Lung (tissue), 12 donors: Measurements from ENCODE around the gene SMCHD1. TPM values are rescaled to one million over a fixed set of nuclear protein-coding genes. Genes with fewer than 3 reads are reported as not detected.
"Not testable (repeated sequence)": the region's sequence is repeated elsewhere in the genome, so short reads cannot be mapped to it uniquely, and the experiment has no call there.

Experiments used
- ATAC-seq: fragments of 200-7000 bp; cut with Tn5 transposase; one replicate; pipeline ENCODE4 v1.9.1; 2020; ENCODE audit warnings: moderate number of reproducible peaks; ENCODE audit not compliant: insufficient read depth, low FRiP score
- DNase-seq, 3 donors: peaks; one replicate each; pipeline ENCODE4 v3.0.0-alpha.2; 2013 to 2017
- H3K27ac ChIP-seq, 2 donors: one replicate each; pipeline ENCODE4 v1.5.1; 2013; ENCODE audit warnings: mild to moderate bottlenecking in 2 of 2, moderate library complexity in 2 of 2, control low read depth in 1 of 2, inconsistent platforms in 1 of 2, low read depth in 1 of 2, low read length in 1 of 2
- H3K27me3 ChIP-seq, 3 donors: one replicate each; pipeline ENCODE4 v1.5.1; 2013; ENCODE audit warnings: low read length in 2 of 3; ENCODE audit not compliant: control insufficient read depth in 3 of 3, insufficient read depth in 3 of 3
- H3K36me3 ChIP-seq, 4 donors: one replicate each; pipeline ENCODE4 v1.5.1; 2013; ENCODE audit warnings: low read length in 4 of 4, mild to moderate bottlenecking in 1 of 4, moderate library complexity in 1 of 4; ENCODE audit not compliant: control insufficient read depth in 4 of 4, insufficient read depth in 4 of 4
- H3K4me1 ChIP-seq, 5 donors: one replicate each; pipeline ENCODE4 v1.5.1; 2013; ENCODE audit warnings: low read length in 5 of 5, mild to moderate bottlenecking in 2 of 5, moderate library complexity in 1 of 5; ENCODE audit not compliant: control insufficient read depth in 5 of 5, insufficient read depth in 5 of 5
- H3K4me3 ChIP-seq: one replicate; pipeline ENCODE4 v1.5.1; 2013; ENCODE audit warnings: mild to moderate bottlenecking, control low read depth, moderate library complexity
- H3K9ac ChIP-seq, 2 donors: one replicate each; pipeline ENCODE4 v1.5.1; 2013; ENCODE audit warnings: low read length in 2 of 2, control low read depth in 1 of 2; ENCODE audit not compliant: insufficient read depth in 1 of 2
- H3K9me3 ChIP-seq, 4 donors: one replicate each; pipeline ENCODE4 v1.5.1; 2013; ENCODE audit warnings: low read length in 3 of 4, mild to moderate bottlenecking in 1 of 4, moderate library complexity in 1 of 4; ENCODE audit not compliant: control insufficient read depth in 4 of 4, insufficient read depth in 3 of 4
- CTCF ChIP-seq: IDR thresholded peaks from 2 replicates; pipeline ENCODE4 v1.5.1; 2012; ENCODE audit warnings: mild to moderate bottlenecking; ENCODE audit errors: control extremely low read depth, extremely low read depth
- WGBS, 2 donors: extraction: QIAGEN DNeasy Blood & Tissue Kit; methylation state at CpG; one replicate each; pipeline ENCODE4 v1.1.7; 2013; 5-methylcytosine and 5-hydroxymethylcytosine counted together
- polyA plus RNA-seq, 2 donors: library from polyadenylated mRNA; stranded (reverse); fragments of 200-250 nt; gene quantifications; one replicate each; pipeline ENCODE4 v1.2.1, GENCODE V29; 2013
- total RNA-seq, 2 donors: library from RNA; depleted of rRNA in 1 of 2; stranded (reverse); fragments of >200 nt in 1 of 2; gene quantifications; one replicate each; pipeline ENCODE4 v1.2.1, GENCODE V29; 2014 to 2021
- donor health status: control.
- donor health status: control.
- donor health status: Bipolar disorder and iron deficiency.
- donor health status: healthy.
- donor health status: DM: yes; HTN: yes; CAD: no.

Gene SMCHD1
- total and polyA plus RNA-seq, 4 donors, result 7.3 to 179 (median 31.4) TPM

DNA sequence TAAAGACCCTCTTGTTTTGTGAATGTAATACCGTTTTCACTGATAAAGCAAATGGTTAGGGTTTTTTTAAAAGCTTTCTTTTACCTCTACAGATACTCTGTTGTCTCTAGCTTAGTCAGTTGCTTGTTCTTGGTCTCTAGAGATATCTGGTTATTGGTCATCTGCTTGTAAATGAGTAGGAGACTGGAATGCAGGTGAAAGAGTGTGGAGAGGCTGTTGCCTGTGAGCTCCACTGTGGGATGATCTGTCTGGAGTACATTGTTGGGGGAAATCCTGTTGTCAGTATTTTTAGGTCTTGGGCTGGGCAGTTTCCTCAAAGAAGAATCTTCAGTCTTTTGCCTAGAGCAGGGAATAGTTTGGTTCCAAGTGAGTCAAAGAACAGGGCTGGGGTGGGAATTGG is 67.7 kb downstream of the SMCHD1 start:
- Histone ChIP-seq H3K9ac (no peak overlapping the region), H3K9me3 (no peaks in the 10 kb centered on the region), H3K27me3 (no peaks in the 10 kb centered on the region), H3K4me1 (peaks cover 0 to 8% (median 0%) of the 10 kb centered on the region in 5 donors), H3K4me3 (no peak overlapping the region), H3K36me3 (peaks cover 13 to 37% (median 17%) of the 10 kb centered on the region in 4 donors), H3K27ac (no peak overlapping the region)
- WGBS, 2 donors, result 87 to 93% methylated on average over 1 of the region's 1 CpG
- ATAC-seq, result no peak
- no peak for TF ChIP-seq CTCF
- no peak for DNase-seq

DNA sequence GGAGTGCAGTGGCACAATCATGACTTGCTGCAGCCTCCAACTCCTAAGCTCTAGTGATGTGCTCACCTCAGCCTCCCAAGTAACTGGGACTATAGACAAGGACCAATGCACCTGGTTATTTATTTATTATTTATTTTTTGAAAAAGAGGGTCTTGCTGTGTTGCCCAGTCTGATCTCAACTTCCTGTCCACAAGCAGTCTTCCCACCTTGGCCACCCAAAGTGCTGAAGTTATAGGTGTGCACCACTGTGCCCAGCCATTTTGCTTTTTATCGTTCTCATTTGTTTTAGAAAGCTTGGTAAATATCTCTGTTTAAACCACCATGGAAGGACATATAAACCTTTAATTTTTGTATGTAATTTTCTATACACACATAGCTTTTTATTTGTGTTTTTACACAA is 74.2 kb downstream of the SMCHD1 start:
- DNase-seq (no peak), ATAC-seq (no peak)
- H3K27me3 ChIP-seq, result no peaks in the 10 kb centered on the region
- no peak for TF ChIP-seq CTCF
- no peak overlapping the region for H3K4me3 ChIP-seq
- H3K27ac ChIP-seq, result no peak overlapping the region
- peaks cover 4 to 44% (median 27%) of the 10 kb centered on the region in 4 donors for H3K36me3 ChIP-seq
- H3K9me3 ChIP-seq, result no peaks in the 10 kb centered on the region
- WGBS, 2 donors, result 95 to 97% methylated on average over 1 of the region's 1 CpG
- H3K4me1 ChIP-seq, result no peaks in the 10 kb centered on the region
- no peak overlapping the region for H3K9ac ChIP-seq

- Histone ChIP-seq H3K4me3 (no peak overlapping the region), H3K27ac (no peak overlapping the region), H3K36me3 (peaks cover 3 to 35% (median 30%) of the 10 kb centered on the region in 4 donors), H3K9me3 (no peaks in the 10 kb centered on the region), H3K9ac (no peak overlapping the region), H3K27me3 (no peaks in the 10 kb centered on the region), H3K4me1 (no peaks in the 10 kb centered on the region)
- no peak for TF ChIP-seq CTCF
- no peak for DNase-seq
- no peak for ATAC-seq
- 97 to 99% methylated on average over 3 of the region's 3 CpGs for WGBS, 2 donors
Measured at GRCh38 chr18:2736823-2737222, 81.3 kb downstream of the SMCHD1 start.

DNA sequence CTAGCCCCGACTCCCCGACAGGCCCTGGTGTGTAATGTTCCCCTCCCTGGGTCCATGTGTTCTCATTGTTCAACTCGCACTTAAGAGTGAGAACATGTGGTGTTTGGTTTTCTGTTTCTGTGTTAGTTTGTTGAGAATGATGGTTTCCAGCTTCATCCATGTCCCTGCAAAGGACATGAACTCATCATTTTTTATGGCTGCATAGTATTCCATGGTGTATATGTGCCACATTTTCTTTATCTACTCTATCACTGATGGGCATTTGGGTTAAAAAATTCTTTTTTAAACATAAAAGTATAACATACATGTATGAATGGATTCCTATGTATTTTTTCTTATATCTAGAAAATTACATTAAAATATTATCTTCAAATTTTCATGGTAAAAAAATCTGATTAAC is 84.6 kb downstream of the SMCHD1 start:
- not testable (repeated sequence) for H3K27ac ChIP-seq, H3K4me1 ChIP-seq, H3K27me3 ChIP-seq, H3K4me3 ChIP-seq, H3K9me3 ChIP-seq, DNase-seq, ATAC-seq, H3K9ac ChIP-seq
- 98 to 99% methylated on average over 3 of the region's 3 CpGs for WGBS, 2 donors
- peaks cover 7 to 30% (median 21%) of the 10 kb centered on the region in 4 donors for H3K36me3 ChIP-seq
